GM21526 (cell line): Measurements from ENCODE around the gene UBA6.
"Not testable (repeated sequence)": the region's sequence is repeated elsewhere in the genome, so short reads cannot be mapped to it uniquely, and the experiment has no call there.

Experiments used
- ATAC-seq: cut with Tn5 transposase; IDR thresholded peaks from one replicate; pipeline ENCODE4 v1.9.1; 2021; ENCODE audit warnings: moderate library complexity; ENCODE audit not compliant: unreplicated experiment, low FRiP score

The UBA6 gene

DNA sequence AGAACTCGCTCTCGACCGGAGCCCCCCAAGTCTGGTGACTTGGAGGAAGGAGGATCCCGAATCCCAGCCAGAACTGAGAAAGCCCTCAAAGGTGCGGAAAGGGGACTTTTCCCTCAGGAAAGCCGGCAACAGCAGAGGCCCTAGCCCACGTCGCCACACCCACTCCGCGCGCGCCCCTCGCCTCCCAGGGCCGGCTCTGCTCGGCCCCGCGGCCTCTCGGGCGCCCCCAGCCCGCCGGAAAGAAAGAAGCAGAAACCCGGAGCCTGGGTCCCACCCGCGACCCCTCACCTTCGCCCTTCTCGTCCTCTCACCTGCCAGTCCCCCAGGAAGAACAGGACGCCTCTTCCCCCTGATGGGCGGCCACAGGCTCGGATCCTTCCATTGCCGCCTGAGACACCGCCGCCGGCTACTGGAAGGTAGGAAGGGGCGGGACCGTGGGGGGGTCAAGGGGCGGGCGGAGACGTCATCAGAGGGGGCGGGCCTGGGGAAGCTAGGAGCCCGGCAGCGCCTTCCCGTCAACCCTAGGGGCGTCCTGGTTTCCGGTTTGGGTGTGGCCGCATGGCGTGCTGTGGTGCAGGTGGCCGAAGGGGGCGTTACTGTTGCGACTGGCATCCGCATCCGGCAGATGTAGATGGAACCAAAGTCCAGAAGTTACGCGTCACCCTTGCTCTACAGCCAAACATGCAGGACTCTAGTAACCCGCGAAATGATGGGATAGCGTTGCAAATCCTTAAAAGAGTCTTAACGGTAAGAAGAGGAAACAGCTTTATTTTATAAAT lies at the start of gene UBA6:
TSS of gene UBA6 (minus strand) at position 418 of the 779 bp plus-strand sequence. CDS start at position 382, 36 bp downstream.
- ATAC-seq, result peak; percentile 98

DNA sequence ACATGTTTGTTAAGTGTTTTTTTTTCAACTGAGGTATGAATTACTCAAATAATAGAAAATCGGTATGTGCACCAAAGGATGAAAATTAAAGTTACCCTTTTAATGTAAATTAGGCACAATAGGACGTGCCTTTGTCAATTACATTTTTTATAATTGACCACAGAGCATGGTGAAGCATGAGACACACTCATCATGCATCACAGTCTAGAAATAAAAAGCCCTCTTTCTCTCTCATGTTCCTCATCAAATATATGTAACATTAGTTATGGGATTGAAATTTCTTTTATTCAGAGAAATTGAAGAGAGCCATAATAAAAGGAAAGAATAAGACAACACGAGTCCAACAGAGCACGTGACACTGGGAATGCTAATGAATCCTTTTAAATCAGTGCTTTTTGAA lies 49.7 kb upstream of the UBA6 start:
- no peak for ATAC-seq

DNA sequence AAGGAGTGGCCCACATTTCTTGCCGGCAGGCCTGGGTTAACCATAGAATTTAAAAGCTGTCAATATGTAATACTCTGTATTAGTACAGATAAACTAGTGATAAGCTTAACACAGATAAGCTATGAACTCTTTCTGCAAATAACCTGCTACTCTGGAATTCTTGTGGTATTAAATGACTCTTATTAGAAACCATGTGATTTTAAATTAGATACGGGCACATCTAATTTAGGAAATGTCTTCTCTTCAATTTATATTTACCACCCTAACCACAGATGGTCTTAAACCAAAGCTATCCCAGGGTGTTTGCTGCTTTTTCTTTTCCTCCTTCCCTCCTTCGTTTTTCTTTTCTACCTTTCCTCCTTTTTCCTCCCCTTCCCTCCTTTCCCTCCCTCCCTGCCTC lies 48.3 kb upstream of the UBA6 start:
- ATAC-seq, result no peak

DNA sequence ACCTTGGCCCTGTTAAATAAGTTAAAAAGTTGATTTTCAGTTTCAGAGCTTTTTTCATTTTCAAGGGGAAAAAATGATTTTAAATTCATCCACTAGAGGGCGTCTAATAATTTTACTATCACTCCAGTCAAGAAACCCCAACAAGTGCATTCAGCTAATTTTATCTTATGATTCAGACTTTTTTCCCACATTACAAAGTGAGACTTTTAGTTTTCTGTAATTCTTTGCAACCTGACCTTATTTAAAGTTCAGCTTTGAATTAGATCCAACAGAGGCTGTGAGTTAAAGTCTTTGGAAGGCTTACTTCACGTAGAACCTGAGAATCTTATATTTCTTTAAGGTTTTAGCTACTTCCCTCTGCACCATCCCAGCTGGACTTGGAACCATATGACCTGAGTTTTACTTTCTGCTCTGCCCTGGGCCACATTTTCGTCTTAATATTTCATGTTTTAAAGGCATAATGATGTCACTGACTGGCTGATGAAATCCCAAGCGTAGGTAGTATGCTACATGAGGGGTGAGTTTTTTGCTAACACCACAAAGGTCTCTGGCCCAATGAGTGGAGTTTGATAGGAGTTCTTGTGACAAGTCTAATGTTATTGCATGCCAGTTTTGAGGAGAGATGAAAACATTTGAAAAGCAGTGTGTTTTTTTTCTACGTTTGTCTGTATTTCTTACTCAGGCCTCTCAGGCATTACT lies 46.0 kb upstream of the UBA6 start:
- ATAC-seq, result peak; percentile 53

DNA sequence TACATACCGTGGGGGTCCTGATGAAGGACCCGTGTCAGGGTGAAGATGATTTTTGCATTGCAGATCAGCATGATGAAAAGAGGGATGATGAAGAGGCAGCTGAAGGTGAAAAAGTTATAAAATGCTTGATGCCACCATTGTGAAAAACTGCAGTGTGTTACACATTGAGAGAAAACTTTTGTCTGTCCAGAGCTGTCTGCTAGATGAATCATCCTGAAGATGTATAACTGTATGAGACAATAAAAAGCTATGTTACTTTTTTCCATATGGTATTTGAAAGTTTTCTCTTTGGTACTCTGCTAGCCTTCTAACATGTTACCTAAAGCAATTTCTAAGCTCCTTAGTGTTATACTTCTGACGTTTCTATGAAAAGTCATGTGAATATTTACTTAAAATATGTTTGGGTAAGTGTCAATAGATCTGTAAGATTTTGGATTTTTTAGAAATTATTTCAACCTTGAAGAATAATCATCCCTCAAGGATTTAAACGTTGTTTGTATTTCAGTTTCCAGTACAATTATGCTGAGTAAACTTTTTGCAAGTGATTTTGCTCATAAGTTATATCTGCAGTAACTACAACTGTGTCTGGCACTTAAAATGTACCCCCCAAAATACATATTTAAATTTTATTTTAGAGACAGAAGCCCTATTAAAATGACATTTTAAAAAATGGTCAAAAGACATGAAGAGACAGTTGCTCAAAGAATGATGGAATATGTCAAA lies 43.8 kb upstream of the UBA6 start:
- no peak for ATAC-seq

DNA sequence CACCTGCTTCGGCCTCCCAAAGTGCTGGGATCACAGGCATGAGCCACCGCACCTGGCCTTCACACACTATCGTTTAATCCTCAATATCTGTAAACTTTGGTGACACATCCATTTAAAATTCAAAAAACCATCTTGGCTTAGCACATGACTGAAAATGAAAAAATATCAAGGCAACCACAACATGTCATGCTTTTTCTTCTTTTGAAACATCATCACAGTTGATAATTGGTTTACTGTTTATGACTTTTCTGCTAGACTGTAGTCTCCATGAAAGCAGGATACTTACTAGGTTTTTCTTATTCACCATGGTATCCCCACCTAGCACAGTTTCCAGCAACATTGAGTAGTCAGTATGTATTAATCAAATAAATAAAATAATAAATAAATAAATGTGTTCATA lies 42.2 kb upstream of the UBA6 start:
- no peak for ATAC-seq

DNA sequence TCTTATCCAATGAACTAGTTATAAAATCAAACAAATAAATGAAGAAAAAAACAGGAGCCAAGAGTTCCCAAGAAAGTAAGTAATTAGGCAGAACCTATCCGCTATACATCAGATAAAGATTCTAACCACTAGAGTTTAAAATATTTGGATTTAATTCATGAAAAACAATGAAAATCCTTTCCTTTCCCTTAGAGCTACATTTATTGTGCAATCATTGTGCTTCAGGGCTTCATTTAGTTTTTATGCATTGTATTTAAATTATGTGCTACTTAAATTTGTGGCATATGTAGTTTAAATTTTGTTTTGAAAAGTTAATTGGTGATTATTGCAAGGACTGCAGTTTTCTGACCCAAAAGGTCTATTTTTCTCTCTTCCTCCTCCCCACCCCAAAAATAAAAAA lies 35.3 kb upstream of the UBA6 start:
- ATAC-seq, result no peak

DNA sequence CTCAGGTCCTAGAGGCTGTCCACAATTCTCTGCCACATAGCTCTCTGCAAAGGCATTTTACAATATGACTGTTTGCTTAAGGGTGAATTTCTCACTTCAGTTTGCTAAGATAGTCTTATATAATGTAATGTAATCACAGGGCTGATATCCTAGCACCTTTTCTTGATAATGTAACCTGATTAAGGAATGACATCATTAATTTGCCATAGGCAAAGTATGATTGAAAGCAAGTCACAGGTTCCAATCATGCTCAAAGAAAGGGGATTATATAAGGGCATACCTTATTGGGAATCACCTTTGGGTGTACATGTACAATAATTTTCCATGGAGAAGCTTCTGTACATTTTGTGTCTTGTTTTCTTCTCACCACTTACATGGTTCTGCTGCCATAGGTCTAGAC lies 34.4 kb upstream of the UBA6 start:
- no peak for ATAC-seq

DNA sequence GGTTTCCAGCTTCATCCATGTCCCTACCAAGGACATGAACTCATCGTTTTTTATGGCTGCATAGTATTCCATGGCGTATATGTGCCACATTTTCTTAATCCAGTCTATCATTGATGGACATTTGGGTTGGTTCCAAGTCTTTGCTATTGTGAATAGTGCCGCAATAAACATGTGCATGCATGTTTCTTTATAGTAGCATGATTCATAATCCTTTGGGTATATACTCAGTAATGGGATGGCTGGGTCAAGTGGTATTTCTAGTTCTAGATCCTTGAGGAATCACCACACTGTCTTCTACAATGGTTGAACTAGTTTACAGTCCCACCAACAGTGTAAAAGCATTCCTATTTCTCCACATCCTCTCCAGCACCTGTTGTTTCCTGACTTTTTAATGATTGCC lies 29.6 kb upstream of the UBA6 start:
- ATAC-seq, result not testable (repeated sequence)

DNA sequence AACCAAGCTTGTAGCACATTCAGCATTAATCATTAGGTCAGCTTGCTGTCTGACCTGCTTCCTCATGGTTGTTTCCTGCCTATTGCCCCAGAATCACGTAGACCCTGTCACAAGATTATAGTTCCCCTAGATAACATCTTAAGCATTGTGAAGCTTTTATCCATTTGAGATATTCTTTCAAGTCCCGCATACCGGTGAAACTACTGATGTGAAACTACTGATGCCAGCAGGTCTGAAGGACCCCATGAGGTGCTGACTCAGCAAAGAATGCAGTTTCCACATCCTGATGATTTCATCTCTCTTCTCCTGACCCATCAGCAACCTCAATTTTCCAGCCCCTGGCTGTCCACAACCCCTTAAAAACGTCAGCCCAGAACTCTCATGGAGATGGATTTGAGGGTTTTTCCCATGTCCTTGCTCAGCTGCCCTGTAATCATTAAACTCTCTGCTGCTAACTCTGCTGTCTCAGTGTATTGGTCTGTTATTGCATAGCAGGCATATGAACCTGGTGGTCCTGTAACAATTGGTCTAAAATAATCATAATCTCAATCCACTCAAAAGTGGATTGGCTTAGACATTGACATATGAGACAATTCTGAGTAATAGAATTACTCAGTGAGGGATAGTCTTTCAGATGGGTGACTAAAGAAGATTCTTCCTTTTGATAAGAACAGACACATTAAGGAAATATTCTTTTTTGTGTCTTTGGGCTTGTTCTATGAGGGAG lies 26.3 kb upstream of the UBA6 start:
- ATAC-seq, result no peak

DNA sequence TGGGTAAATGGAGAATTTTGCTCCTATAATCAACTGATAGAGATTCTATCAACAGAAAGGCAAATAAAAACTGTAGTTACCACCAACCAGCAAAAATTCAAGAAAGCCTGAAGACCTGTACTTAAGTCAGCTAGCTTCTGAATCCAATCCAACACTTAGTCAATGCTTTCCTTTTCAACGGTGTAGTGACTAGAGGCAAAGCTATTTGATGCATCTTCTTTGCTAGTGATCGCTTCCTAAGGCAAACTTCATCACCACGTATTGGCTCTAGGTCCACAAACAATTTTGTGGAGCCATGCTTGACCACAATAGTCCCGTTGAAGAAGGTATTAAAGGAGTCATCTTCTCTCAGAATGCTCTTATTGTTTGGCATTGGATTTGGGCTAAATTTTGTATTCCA lies 25.0 kb upstream of the UBA6 start:
- no peak for ATAC-seq

DNA sequence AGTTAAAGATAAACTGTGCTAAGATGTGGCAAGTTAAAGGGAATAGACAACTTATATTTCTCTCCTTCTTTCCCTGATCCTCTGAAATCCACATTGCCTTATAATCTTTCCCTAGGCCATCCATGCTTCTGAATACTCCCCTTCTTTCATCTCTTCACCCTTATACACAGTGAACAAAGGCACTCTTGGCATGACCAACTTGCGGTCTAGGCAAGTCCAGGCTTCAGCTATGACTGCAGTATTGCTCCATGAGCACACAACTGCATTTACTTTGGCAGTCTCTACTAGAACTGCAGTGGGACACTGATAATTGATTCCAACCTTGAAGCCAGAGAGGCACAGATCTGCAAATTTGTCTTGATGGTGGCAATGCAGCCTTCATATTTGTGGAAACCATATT lies 24.2 kb upstream of the UBA6 start:
- ATAC-seq, result no peak

DNA sequence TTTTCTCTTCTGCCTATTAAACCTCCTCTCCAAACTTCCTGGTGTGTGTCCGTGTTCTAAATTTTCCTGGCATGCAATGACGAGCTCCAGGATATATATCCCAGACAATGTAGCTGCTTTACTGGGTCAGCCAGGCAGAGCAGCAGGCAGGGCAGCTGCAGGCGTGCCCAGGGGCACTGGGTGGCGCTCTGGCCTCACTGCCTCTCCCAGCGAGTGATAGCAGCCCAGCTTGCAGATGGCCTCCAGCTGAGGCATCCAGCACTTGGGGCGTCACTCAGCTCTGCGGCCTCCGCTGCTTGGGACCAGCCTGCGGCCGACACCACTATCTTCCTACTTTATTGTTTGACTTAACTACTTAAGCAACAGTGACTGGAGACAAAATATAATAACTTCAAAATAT lies 23.0 kb upstream of the UBA6 start:
- ATAC-seq, result no peak

DNA sequence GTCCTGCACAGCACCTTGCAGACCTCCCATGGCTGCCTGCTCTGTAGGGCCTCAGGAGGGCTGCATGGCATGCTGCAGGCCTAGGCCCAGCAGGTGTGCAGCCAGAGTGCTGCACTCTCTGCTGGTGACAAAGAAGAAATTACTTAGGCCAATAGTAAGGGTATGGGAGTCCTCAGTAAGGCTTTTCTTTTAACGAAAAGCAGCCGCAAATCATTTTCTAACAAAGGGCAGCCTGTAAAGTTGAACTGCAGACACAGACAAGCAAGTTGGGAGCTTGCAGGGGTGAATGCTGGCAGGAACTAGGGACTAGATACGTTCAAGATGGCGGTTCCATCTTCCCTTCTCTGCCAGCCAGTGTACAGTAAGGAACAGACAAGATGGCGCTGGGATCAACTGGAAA lies 22.4 kb upstream of the UBA6 start:
- ATAC-seq, result no peak

DNA sequence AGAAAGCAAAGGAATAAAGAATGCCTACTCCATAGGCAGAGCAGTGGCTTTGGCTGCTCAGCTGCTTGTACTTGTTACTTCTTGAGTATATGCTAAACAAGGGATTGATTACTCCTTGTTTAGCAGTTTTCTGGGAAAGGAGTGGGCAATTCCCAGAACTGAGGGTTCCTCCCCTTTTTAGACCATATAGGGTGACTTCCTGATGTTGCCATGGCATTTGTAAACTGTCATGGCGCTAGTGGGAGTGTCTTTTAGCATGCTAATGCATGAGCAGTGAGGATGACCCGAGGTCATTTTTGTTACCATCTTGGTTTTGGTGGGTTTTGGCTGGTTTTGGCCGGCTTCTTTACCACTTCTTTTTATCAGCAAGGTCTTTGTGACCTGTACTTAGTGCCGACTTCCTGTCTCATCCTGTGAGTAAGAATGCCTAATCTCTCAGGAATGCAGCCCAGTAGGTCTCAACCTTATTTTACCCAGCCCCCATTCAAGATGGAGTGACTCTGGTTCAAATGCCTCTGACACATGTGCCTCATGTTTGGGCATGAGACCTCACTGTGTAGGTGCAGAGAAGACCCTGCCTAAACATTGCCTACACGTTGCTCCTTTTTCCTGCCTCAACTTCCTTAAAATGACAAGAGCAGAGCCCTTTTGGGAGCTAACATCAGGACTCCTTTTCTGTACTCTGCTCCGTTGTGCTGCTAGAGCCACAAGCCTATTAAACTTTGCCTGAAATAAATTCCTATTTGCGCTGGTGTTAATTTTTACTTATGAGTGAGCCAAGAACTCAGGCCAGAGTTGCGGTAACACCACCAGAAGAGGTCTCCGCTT lies 21.0 kb upstream of the UBA6 start:
- ATAC-seq, result no peak

DNA sequence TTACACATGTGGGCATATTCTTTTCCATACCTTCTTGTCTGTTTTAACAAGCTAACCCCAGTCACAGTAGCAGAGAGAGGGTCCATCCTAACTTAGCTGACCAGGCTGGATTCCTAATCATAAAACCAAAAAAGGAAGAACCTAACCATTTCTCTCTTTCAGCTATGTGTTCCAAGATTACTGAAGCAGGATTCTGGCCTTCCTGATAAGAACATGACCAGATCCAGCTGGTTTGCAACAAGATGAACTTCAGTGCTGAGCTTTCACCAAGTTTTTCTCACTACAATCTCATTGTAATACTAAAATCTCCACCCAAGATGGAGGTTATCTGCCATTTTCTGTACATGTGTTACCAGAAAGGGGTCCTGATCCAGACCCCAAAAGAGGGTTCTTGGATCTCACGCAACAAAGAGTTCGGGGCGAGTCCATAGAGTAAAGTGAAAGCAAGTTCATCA lies 20.4 kb upstream of the UBA6 start:
- ATAC-seq, result no peak

DNA sequence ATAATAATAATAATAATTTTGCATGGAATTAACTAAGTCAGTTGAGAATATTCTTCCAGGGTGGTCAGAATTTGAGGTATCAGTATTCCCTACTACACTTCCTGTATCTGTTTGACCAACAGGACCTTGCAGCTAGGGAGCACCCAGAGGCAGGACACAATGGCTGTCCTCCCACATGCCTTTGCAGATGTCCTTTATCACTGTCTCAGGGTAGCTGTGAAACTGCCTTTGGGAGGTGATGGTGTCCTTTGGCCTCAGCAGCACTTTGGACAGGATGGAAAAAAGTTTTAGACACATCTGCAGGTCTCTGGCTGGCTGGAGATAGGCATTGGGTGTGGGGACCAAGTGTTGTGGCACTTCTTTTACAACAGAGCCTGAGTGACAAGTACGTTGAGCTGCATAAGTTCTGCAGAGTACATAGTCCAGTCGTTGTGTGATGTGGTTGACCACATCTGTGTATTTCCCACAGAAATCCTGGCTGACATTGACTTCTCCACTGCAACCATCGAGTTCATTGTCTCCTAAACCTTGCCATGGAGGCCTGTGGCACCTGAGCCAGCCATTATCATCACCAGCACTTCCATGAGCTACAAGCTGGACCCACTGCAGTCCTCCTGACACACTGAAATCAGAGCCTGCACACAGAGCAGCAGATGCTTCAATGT lies 19.1 kb upstream of the UBA6 start:
- no peak for ATAC-seq

DNA sequence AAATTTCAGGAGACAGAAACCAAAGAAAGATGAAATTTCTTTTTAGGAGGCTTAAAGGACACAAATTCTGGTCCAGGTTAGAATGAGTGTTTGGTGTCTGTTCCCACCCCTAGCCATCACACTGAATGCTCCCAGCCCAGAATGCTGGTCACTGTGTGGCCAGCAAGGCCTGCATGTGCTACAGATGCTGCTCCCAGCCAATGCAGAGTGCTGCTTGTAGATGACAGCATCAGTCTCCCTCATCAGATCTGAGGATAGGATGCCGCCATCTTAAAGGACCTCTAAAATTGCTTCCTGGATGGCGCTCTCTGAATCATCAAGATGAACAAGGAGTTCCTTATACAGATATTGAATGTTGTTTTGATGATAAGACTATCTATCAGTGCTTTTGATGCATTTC lies 17.9 kb upstream of the UBA6 start:
- ATAC-seq, result no peak

DNA sequence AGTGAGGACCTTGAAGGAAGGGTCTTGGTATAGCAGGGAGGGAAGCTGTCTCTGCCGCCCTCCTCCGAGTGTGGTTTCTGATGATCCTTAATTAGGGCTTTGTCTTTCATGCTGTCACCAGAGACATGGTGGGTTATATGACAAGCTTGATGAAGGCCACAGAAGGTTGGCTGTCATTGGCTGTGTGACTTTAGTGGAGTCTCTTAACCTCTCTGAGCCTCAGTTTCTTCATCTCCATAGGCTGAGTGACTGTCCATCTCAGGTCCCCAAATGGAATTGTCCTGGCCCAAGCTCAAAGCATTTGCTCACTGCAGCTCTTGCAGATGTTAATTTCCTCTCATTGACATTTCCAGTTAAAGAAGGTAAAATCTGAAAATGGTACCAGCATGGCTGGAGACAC lies 16.6 kb upstream of the UBA6 start:
- ATAC-seq, result no peak
